Measurements from ENCODE around the gene SERGEF. TPM values are rescaled to one million over a fixed set of nuclear protein-coding genes. Genes with fewer than 3 reads are reported as not detected.

Gene SERGEF
- total and polyA plus RNA-seq, 2 of the 13 experiments (the other 11 are each of a cell fraction or from before 2014, with no cell fraction given) = 54.5 to 114 TPM

DNA sequence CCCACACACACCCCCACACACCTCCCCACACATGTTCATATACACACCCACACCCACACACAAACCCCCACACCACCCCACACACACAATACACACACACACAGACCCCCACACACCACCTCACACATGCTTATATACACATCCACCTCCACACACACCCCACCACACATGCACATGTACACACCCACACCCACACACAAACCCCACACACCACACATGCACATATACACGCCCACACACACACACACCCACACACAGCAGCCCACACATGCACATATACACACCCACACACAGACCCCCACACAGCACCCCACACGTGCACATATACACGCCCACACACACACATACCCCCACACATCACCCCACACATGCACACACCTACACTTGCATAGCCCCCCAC is 249.1 kb downstream of the SERGEF start:
- H3K4me1 ChIP-seq (ENCODE audit: insufficient read depth, low read length) = peaks cover 11% of the 10 kb centered on the region; the same call in 1 of the 2 replicates
- ChIA-PET POLR2A (no interaction called here), CTCF (ENCODE audit: low intra/inter-chr PET ratio, low total read pairs) (no interaction called here)
- H3K4me3 ChIP-seq (replicated peaks in 1 of 3; ENCODE audit: insufficient read depth in 1 of 3, low read depth in 2 of 3, low read length in 3 of 3) = no peak overlapping the region
- no TSS peak for BruUV-seq (replicated peaks)
- no peak overlapping the region for H2AFZ ChIP-seq (ENCODE audit: low read length)
- in situ Hi-C loops (cut with HindIII; ENCODE audit: extremely low pct_ligation_motif_present, low pct_unique_long_range_greater_than_20kb) (loop anchor here (5.0 kb wide), 1 partner anchor 214 kb away; no protein-coding TSS in a partner anchor), intact Hi-C loops (cut with micrococcal nuclease; ENCODE audit: unreplicated experiment) (loop anchor here (5.0 to 10.0 kb wide), 3 partner anchors 84 to 341 kb away; partner anchors contain the start of gene SAAL1)
- H4K20me1 ChIP-seq (ENCODE audit: insufficient read depth, low read length) = no peaks in the 10 kb centered on the region
- no peak overlapping the region for H3K9ac ChIP-seq (ENCODE audit: insufficient read depth, low read depth, low read length)
- peaks cover 4 to 6% of the 10 kb centered on the region in 2 experiments; a peak in 3 of 5 replicates for H3K27me3 ChIP-seq (ENCODE audit: control insufficient read depth in 1 of 2, insufficient read depth in 2 of 2, low read length in 2 of 2)
- H3K27ac ChIP-seq (ENCODE audit: extremely low read length, insufficient read depth, low read length) = no peak overlapping the region
- ATAC-seq (no peak), FAIRE-seq (no peak), DNase-seq (ENCODE audit: low spot score) (no peak)
- H3K9me3 ChIP-seq (ENCODE audit: low read length) = no peaks in the 10 kb centered on the region
- H3K4me2 ChIP-seq (ENCODE audit: low read depth, low read length) = no peak overlapping the region
- TF ChIP-seq, protein P1, sequence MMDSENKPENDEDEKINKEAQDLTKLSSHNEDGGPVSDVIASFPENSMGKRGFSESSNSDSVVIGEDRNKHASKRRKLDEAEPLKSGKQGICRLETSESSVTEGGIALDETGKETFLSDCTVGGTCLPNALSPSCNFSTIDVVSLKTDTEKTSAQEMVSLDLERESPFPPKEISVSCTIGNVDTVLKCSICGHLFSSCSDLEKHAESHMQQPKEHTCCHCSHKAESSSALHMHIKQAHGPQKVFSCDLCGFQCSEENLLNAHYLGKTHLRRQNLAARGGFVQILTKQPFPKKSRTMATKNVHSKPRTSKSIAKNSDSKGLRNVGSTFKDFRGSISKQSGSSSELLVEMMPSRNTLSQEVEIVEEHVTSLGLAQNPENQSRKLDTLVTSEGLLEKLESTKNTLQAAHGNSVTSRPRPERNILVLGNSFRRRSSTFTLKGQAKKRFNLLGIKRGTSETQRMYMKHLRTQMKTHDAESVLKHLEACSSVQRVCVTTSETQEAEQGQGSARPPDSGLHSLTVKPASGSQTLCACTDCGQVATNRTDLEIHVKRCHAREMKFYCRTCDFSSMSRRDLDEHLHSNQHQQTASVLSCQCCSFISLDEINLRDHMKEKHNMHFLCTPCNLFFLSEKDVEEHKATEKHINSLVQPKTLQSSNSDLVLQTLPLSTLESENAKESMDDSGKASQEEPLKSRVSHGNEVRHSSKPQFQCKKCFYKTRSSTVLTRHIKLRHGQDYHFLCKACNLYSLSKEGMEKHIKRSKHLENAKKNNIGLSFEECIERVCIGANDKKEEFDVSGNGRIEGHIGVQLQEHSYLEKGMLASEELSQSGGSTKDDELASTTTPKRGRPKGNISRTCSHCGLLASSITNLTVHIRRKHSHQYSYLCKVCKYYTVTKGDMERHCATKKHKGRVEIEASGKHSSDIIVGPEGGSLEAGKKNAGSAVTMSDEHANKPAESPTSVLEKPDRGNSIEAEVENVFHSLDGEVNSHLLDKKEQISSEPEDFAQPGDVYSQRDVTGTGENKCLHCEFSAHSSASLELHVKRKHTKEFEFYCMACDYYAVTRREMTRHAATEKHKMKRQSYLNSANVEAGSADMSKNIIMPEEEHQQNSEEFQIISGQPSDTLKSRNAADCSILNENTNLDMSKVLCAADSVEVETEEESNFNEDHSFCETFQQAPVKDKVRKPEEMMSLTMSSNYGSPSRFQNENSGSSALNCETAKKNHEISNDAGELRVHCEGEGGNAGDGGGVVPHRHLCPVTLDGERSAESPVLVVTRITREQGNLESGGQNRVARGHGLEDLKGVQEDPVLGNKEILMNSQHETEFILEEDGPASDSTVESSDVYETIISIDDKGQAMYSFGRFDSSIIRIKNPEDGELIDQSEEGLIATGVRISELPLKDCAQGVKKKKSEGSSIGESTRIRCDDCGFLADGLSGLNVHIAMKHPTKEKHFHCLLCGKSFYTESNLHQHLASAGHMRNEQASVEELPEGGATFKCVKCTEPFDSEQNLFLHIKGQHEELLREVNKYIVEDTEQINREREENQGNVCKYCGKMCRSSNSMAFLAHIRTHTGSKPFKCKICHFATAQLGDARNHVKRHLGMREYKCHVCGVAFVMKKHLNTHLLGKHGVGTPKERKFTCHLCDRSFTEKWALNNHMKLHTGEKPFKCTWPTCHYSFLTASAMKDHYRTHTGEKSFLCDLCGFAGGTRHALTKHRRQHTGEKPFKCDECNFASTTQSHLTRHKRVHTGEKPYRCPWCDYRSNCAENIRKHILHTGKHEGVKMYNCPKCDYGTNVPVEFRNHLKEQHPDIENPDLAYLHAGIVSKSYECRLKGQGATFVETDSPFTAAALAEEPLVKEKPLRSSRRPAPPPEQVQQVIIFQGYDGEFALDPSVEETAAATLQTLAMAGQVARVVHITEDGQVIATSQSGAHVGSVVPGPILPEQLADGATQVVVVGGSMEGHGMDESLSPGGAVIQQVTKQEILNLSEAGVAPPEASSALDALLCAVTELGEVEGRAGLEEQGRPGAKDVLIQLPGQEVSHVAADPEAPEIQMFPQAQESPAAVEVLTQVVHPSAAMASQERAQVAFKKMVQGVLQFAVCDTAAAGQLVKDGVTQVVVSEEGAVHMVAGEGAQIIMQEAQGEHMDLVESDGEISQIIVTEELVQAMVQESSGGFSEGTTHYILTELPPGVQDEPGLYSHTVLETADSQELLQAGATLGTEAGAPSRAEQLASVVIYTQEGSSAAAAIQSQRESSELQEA (CRISPR knock-in tag; IDR thresholded peaks at IDR 0.05; ENCODE audit: not compliant biosample characterization) = no peak
- no peak for TF ChIP-seq PCBP1 (IDR thresholded peaks at IDR 0.05; ENCODE audit: borderline replicate concordance, low read depth, low read length)
- no peak for TF ChIP-seq SUZ12 (IDR thresholded peaks at IDR 0.05; ENCODE audit: low read depth, low read length)
- TF ChIP-seq ZNF160 (CRISPR knock-in tag; IDR thresholded peaks at IDR 0.05) = no peak
- no peak for TF ChIP-seq WIZ (CRISPR knock-in tag; IDR thresholded peaks at IDR 0.05)
- TF ChIP-seq REXO4 (CRISPR knock-in tag; IDR thresholded peaks at IDR 0.05; ENCODE audit: borderline replicate concordance) = no peak
- TF ChIP-seq ZNF382 (CRISPR knock-in tag; IDR thresholded peaks at IDR 0.05; ENCODE audit: borderline replicate concordance) = no peak
- TF ChIP-seq, protein P2, sequence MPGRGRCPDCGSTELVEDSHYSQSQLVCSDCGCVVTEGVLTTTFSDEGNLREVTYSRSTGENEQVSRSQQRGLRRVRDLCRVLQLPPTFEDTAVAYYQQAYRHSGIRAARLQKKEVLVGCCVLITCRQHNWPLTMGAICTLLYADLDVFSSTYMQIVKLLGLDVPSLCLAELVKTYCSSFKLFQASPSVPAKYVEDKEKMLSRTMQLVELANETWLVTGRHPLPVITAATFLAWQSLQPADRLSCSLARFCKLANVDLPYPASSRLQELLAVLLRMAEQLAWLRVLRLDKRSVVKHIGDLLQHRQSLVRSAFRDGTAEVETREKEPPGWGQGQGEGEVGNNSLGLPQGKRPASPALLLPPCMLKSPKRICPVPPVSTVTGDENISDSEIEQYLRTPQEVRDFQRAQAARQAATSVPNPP (CRISPR knock-in tag; IDR thresholded peaks at IDR 0.05) = no peak
- no peaks in the 10 kb centered on the region for H3K36me3 ChIP-seq (replicated peaks in 1 of 2; ENCODE audit: control insufficient read depth in 1 of 2, insufficient read depth in 2 of 2, low read length in 2 of 2)
- 18% methylated on average over 3 of the region's 3 CpGs for WGBS (ENCODE audit: low lambda C conversion rate)
- no peaks in the 10 kb centered on the region for H3K79me2 ChIP-seq (ENCODE audit: insufficient read depth, low read length)
